VCaP (cell line): Measurements from ENCODE around the gene STXBP2.

Experiments
- H3K27ac ChIP-seq: fragments of 450-650 bp; 2 replicates; pipeline ENCODE4 v1.5.1; 2017
- TF ChIP-seq, protein P1 (sequence below): fragments of 450-650 bp; conservative IDR thresholded peaks from 2 replicates; pipeline ENCODE4 v1.5.1; 2017; ENCODE audit warnings: mild to moderate bottlenecking, moderate library complexity

The STXBP2 gene

DNA sequence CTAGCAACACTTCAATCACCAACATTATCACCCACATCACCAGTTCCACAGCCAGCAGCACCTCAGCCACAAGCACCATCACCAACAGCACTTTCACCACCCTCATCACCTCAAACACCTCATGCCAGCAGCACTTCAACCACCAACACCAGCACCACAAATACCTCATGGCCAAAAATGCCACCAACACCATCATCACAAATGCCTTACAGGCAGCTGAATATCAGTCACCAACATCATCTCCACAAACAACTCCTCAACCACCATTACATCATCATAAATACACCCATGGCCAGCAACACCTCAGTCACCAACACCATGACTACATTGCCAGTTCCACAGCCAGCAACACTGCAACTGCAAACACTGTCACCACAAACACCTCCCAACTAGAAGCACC is 54.6 kb downstream of the STXBP2 start:
- TF ChIP-seq, protein P1, sequence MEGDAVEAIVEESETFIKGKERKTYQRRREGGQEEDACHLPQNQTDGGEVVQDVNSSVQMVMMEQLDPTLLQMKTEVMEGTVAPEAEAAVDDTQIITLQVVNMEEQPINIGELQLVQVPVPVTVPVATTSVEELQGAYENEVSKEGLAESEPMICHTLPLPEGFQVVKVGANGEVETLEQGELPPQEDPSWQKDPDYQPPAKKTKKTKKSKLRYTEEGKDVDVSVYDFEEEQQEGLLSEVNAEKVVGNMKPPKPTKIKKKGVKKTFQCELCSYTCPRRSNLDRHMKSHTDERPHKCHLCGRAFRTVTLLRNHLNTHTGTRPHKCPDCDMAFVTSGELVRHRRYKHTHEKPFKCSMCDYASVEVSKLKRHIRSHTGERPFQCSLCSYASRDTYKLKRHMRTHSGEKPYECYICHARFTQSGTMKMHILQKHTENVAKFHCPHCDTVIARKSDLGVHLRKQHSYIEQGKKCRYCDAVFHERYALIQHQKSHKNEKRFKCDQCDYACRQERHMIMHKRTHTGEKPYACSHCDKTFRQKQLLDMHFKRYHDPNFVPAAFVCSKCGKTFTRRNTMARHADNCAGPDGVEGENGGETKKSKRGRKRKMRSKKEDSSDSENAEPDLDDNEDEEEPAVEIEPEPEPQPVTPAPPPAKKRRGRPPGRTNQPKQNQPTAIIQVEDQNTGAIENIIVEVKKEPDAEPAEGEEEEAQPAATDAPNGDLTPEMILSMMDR = no peak
- H3K27ac ChIP-seq = no peak overlapping the region

DNA sequence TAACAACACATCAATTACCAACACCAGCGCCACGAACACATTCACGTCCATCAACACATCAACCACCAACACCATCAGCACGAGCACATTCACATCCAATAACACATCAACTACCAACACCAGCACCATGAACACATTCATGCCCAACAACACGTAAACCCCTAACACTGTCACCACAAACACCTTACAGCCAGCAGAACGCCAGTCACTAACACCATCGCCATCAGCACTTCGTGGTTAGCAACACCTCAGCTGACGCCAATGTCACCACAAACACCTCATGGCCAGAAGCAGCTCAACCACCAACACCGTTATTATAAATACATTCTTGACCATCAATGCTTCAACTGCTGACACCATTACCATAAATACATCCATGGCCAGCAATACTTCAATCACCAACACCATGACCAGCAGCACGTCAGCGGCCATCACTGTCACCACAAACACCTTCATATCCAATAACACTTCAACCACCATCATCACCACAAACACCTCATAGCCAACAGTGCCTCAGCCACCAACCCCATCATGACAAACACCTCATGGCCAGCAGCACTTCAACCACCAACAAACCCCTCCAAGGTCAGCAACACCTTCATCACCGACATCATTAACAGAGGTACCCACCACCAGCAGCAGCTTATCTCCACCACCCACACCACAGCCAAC is 55.6 kb downstream of the STXBP2 start:
- TF ChIP-seq, protein P1 = no peak
- H3K27ac ChIP-seq = no peak overlapping the region

DNA sequence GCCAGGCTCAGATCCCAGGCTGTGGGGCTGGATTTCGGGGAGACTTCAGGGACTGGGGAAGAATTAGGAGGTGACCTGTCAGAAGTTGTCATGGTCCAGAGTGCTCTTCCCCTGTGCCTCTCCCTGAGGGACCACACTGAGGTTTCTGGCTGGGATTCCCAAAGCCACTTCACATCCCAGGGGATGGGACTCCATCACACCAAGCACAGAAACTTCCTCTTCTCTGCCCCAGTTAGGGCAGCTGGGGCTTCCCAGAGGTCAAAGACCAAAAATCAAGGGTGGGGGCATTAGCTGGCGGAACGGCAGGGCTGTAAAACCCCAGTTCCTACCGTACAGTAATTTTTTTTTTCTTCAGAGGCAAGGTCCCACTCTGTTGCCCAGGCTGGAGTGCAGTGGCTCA is 57.6 kb downstream of the STXBP2 start:
- no peak overlapping the region for H3K27ac ChIP-seq
- TF ChIP-seq, protein P1 = no peak
